K562 (cell line): ENCODE data around the gene SRBD1. TPM values are rescaled to one million over a fixed set of nuclear protein-coding genes. Genes with fewer than 3 reads are reported as not detected.

ENCODE experiments used
- ATAC-seq: fragments of 200-7000 bp; cut with Tn5 transposase; 3 replicates; pipeline ENCODE4 v1.9.1; 2020; ENCODE audit warnings: moderate library complexity
- BruUV-seq: library from RNA; stranded (reverse); fragments of 400-500 nt; replicated peaks from 2 replicates; lab custom pipeline; 2021; lab: Mats Ljungman, UMichigan
- CTCF ChIA-PET: fragments of 300-600 bp; formaldehyde crosslinking; extraction: SDS; loops from one replicate; lab custom pipeline; 2021; ENCODE audit warnings: low intra/inter-chr PET ratio; lab: Yijun Ruan, JAX
- POLR2A ChIA-PET: fragments of 300-600, 350-650 bp; sonication (Branson Sonifier 250); formaldehyde crosslinking; extraction: SDS; loops from one replicate; lab custom pipeline; 2021; ENCODE audit warnings: antibody characterized with exemption, inconsistent platforms; lab: Yijun Ruan, JAX
- DNase-seq, 4 experiments: peaks; one replicate each; pipeline versions ENCODE4 v3.0.0 to v3.0.0-alpha.2; 2011 to 2018; ENCODE audit warnings: low spot score in 3 of 4, mixed read lengths in 3 of 4; ENCODE audit errors: extremely low read depth in 1 of 4
- FAIRE-seq: peaks from 2 replicates; lab custom pipeline; 2011; peaks lifted over from hg19 to GRCh38; lab: Jason Lieb, UNC
- H2AFZ ChIP-seq: 2 replicates; pipeline ENCODE4 v1.6.0; 2011; ENCODE audit warnings: low read depth, low read length, control low read depth, inconsistent platforms
- H3K27ac ChIP-seq: fragments of 200-600 bp; 3 replicates; pipeline ENCODE4 v1.8.0; 2011; ENCODE audit warnings: low read depth, mild to moderate bottlenecking, control low read depth, inconsistent platforms, low read length, moderate library complexity, mixed read lengths; ENCODE audit errors: extremely low read depth
- H3K27me3 ChIP-seq, 2 experiments: fragments of 300-600 bp in 1 of 2; 2 replicates in 1 of 2; 3 replicates in 1 of 2; pipeline versions ENCODE4 v1.6.0 to v1.8.0; 2011; ENCODE audit warnings: inconsistent platforms in 2 of 2, low read length in 2 of 2, mild to moderate bottlenecking in 1 of 2, mixed read lengths in 1 of 2, moderate library complexity in 1 of 2; ENCODE audit not compliant: control insufficient read depth in 2 of 2, insufficient read depth in 2 of 2
- H3K36me3 ChIP-seq: fragments of 300-600 bp; 3 replicates; pipeline ENCODE4 v1.8.0; 2011; ENCODE audit warnings: mild to moderate bottlenecking, low read length, inconsistent platforms; ENCODE audit not compliant: control insufficient read depth, insufficient read depth
- H3K4me1 ChIP-seq, 2 experiments: fragments of 200-600 bp in 1 of 2; replicated peaks in 1 of 2; 2 replicates in 1 of 2; 3 replicates in 1 of 2; pipeline versions ENCODE4 v1.5.1 to v1.8.0; 2011; ENCODE audit warnings: inconsistent platforms in 2 of 2, low read length in 2 of 2, mild to moderate bottlenecking in 1 of 2, mixed read lengths in 1 of 2, moderate library complexity in 1 of 2; ENCODE audit not compliant: control insufficient read depth in 2 of 2, insufficient read depth in 2 of 2
- H3K4me2 ChIP-seq: 2 replicates; pipeline ENCODE4 v1.6.1; 2011; ENCODE audit warnings: low read length, control low read depth, inconsistent platforms, mixed read lengths; ENCODE audit not compliant: insufficient read depth
- H3K4me3 ChIP-seq: fragments of 200-600 bp; sonication (generic), shearing (Covaris generic); 2 replicates; pipeline ENCODE4 v1.5.1; 2016; ENCODE audit warnings: control low read depth, inconsistent platforms
- H3K79me2 ChIP-seq: fragments of 200-600 bp; 3 replicates; pipeline ENCODE4 v1.8.0; 2011; ENCODE audit warnings: low read length, inconsistent platforms; ENCODE audit not compliant: control insufficient read depth, insufficient read depth
- H3K9ac ChIP-seq, 2 experiments: 2 replicates each; pipeline versions ENCODE4 v1.6.0 to v1.6.1; 2011; ENCODE audit warnings: low read depth in 2 of 2, low read length in 2 of 2, control low read depth in 1 of 2, inconsistent platforms in 1 of 2, mild to moderate bottlenecking in 1 of 2, mixed read lengths in 1 of 2; ENCODE audit not compliant: insufficient read depth in 1 of 2
- H3K9me1 ChIP-seq: one replicate; pipeline ENCODE4 v1.6.0; 2011; ENCODE audit warnings: inconsistent platforms, mild to moderate bottlenecking, low read length, moderate library complexity; ENCODE audit not compliant: control insufficient read depth, insufficient read depth
- H3K9me3 ChIP-seq: replicated peaks from 2 replicates; pipeline ENCODE4 v1.5.1; 2011; ENCODE audit warnings: low read depth, low read length, inconsistent platforms; ENCODE audit not compliant: control insufficient read depth, insufficient read depth
- H4K20me1 ChIP-seq: replicated peaks from 2 replicates; pipeline ENCODE4 v1.6.1; 2011; ENCODE audit warnings: low read length, inconsistent platforms, mixed read lengths; ENCODE audit not compliant: control insufficient read depth, insufficient read depth
- BDP1 ChIP-seq: IDR thresholded peaks from 3 replicates; pipeline ENCODE4 v1.6.1; 2011; ENCODE audit not compliant: insufficient read length, insufficient read depth
- C11orf30 ChIP-seq: fragments of 450-650 bp; IDR thresholded peaks from 2 replicates; pipeline ENCODE4 v1.6.1; 2016; ENCODE audit warnings: low read depth, mild to moderate bottlenecking
- CREB3L1 ChIP-seq: fragments of 450-650 bp; IDR thresholded peaks from 2 replicates; pipeline ENCODE4 v1.6.1; 2014; ENCODE audit warnings: low read depth, mild to moderate bottlenecking, moderate library complexity, borderline replicate concordance
- DACH1 ChIP-seq: fragments of 450-650 bp; IDR thresholded peaks from 2 replicates; pipeline ENCODE4 v1.6.1; 2018; ENCODE audit not compliant: partially characterized antibody
- HDAC1 ChIP-seq, 2 experiments: fragments of 450-650 bp; IDR thresholded peaks; 2 replicates each; pipeline ENCODE4 v1.6.1; 2016 to 2017; ENCODE audit warnings: inconsistent platforms in 1 of 2, mild to moderate bottlenecking in 1 of 2, moderate library complexity in 1 of 2
- HDAC2 ChIP-seq: fragments of 450-650 bp; IDR thresholded peaks from 2 replicates; pipeline ENCODE4 v1.6.1; 2016; ENCODE audit warnings: mild to moderate bottlenecking
- KDM1A ChIP-seq, 2 experiments: fragments of 450-650 bp; IDR thresholded peaks; 2 replicates each; pipeline ENCODE4 v1.6.1; 2016; ENCODE audit warnings: mild to moderate bottlenecking in 2 of 2
- KLF16 ChIP-seq: IDR thresholded peaks from 2 replicates; pipeline ENCODE4 v1.6.1; 2016; ENCODE audit warnings: antibody characterized with exemption
- MAFG ChIP-seq: fragments of 450-650 bp; conservative IDR thresholded peaks from 2 replicates; pipeline ENCODE4 v1.6.1; 2016; ENCODE audit warnings: missing genetic modification characterization, missing compliant biosample characterization
- MED1 ChIP-seq: sonication (generic); formaldehyde crosslinking; IDR thresholded peaks from 2 replicates; pipeline ENCODE4 v1.8.1; 2023; ENCODE audit warnings: missing genetic modification reagents, borderline replicate concordance
- NCOR1 ChIP-seq: fragments of 450-650 bp; IDR thresholded peaks from 2 replicates; pipeline ENCODE4 v1.6.1; 2016; ENCODE audit warnings: mild to moderate bottlenecking, moderate library complexity
- NR2C2 ChIP-seq, 2 experiments: fragments of 200-800 bp in 1 of 2; sonication (Bioruptor generic) in 1 of 2; sonication (generic) in 1 of 2; formaldehyde crosslinking in 1 of 2; IDR thresholded peaks; 2 replicates each; pipeline versions ENCODE4 v1.6.1 to v1.8.0; 2016 to 2022; ENCODE audit warnings: mild to moderate bottlenecking in 1 of 2, missing compliant biosample characterization in 1 of 2, missing genetic modification characterization in 1 of 2, missing genetic modification reagents in 1 of 2
- RFX1 ChIP-seq: fragments of 450-650 bp; IDR thresholded peaks from 2 replicates; pipeline ENCODE4 v1.6.1; 2016; ENCODE audit warnings: mild to moderate bottlenecking, moderate library complexity
- SMARCA4 ChIP-seq: fragments of 450-650 bp; IDR thresholded peaks from 2 replicates; pipeline ENCODE4 v1.6.1; 2016
- SMARCC2 ChIP-seq: fragments of 450-650 bp; IDR thresholded peaks from 2 replicates; pipeline ENCODE4 v1.6.1; 2017; ENCODE audit warnings: antibody characterized with exemption, moderate library complexity, mild to moderate bottlenecking, low read depth
- SNRNP70 ChIP-seq: fragments of 200-400 bp; formaldehyde crosslinking; optimal IDR thresholded peaks from 2 replicates; pipeline ENCODE3; 2017; ENCODE audit warnings: low read depth, low read length
- TAF1 ChIP-seq: IDR thresholded peaks from 2 replicates; pipeline ENCODE4 v1.6.1; 2011; ENCODE audit warnings: mild to moderate bottlenecking, low read length, moderate library complexity; ENCODE audit not compliant: insufficient read depth, control insufficient read depth, severe bottlenecking; ENCODE audit errors: extremely low read depth
- ZNF23 ChIP-seq: fragments of 250-450 bp; sonication (Bioruptor Pico); IDR thresholded peaks from 2 replicates; pipeline ENCODE4 v1.4.0; 2020; ENCODE audit warnings: mild to moderate bottlenecking
- ZNF436 ChIP-seq: fragments of 250-450, 450-650 bp; sonication (Bioruptor Pico); formaldehyde crosslinking; IDR thresholded peaks from 2 replicates; pipeline ENCODE4 v1.7.0; 2020; ENCODE audit warnings: mild to moderate bottlenecking
- ZNF764 ChIP-seq: fragments of 250-450 bp; sonication (Bioruptor Pico); IDR thresholded peaks from 2 replicates; pipeline ENCODE4 v1.4.0; 2020; ENCODE audit warnings: low read depth, mild to moderate bottlenecking, moderate library complexity
- ZNF766 ChIP-seq: fragments of 200-800 bp; sonication (Bioruptor generic); conservative IDR thresholded peaks from 2 replicates; pipeline ENCODE4 v1.6.1; 2016; ENCODE audit warnings: missing genetic modification characterization, missing compliant biosample characterization
- WGBS: fragments of 100-300 bp; shearing (Covaris generic); methylation state at CpG from one replicate; pipeline ENCODE4 v1.1.6; 2016; ENCODE audit warnings: low coverage, mixed read lengths; ENCODE audit not compliant: insufficient coverage; ENCODE audit errors: missing lambda C conversion rate; 5-methylcytosine and 5-hydroxymethylcytosine counted together
- in situ Hi-C: fragments of 300-500 bp; cut with MboI; formaldehyde crosslinking; loops from 4 replicates; pipeline ENCODE4 v1.15.0; 2018; ENCODE audit warnings: inconsistent platforms, mixed read lengths
- intact Hi-C: fragments of 100-400 bp; cut with micrococcal nuclease; formaldehyde crosslinking; loops from 2 replicates; pipeline ENCODE4 v1.14.2; 2022
- polyA plus RNA-seq, 8 experiments: library from polyadenylated mRNA; depleted of rRNA in 4 of 8; stranded (reverse) in 5 of 8; unstranded in 3 of 8; fragments of >200 nt; fragmentation: Nextera tagmentation in 2 of 8; fragmentation: Illumina TruSeq in 1 of 8; extraction: Ambion mirVana in 2 of 8; extraction: Trizol in 1 of 8; gene quantifications; 2 replicates each; pipeline versions ENCODE4 v1.2.1 to v1.2.3, GENCODE V29; 2011 to 2014; ENCODE audit warnings: inconsistent platforms in 1 of 8, missing spikeins in 1 of 8
- total RNA-seq, 7 experiments: library from RNA; depleted of rRNA in 6 of 7; stranded (reverse); fragments of >200 nt in 6 of 7; fragmentation: Illumina TruSeq in 2 of 7; extraction: Trizol in 2 of 7; gene quantifications; 2 replicates each; pipeline versions ENCODE4 v1.2.1 to v1.2.3, GENCODE V29; 2011 to 2021; ENCODE audit warnings: low replicate concordance in 1 of 7
- TF ChIP-seq, protein P1 (sequence below): sonication (generic); formaldehyde crosslinking; IDR thresholded peaks from 2 replicates; pipeline ENCODE4 v1.8.1; 2023; ENCODE audit warnings: mild to moderate bottlenecking, missing genetic modification reagents, moderate library complexity

The SRBD1 gene
- total and polyA plus RNA-seq, 9 of the 15 experiments (the other 6 are each of a cell fraction or from before 2014, with no cell fraction given): 6.9 to 23.2 (median 14.7) TPM

- H3K79me2 ChIP-seq: peaks cover 59% of the 10 kb centered on the region
- no peaks in the 10 kb centered on the region for H3K9me1 ChIP-seq
- no peaks in the 10 kb centered on the region for H4K20me1 ChIP-seq
- H3K4me1 ChIP-seq: peaks cover 3 to 29% of the 10 kb centered on the region in 2 experiments; a peak in 4 of 5 replicates
- H3K9me3 ChIP-seq: no peaks in the 10 kb centered on the region
- H3K4me3 ChIP-seq: no peak overlapping the region
- H3K4me2 ChIP-seq: no peak overlapping the region
- ChIA-PET POLR2A (interaction anchor here (0.9 kb wide), 2 partner anchors 22 to 374 kb away, joined by 3 to 4 read pairs; partner anchors contain the start of gene SRBD1), CTCF (no interaction called here)
- peaks cover 40% of the 10 kb centered on the region; the same call in 2 of the 3 replicates for H3K36me3 ChIP-seq
- FAIRE-seq (peak; percentile 71), ATAC-seq (peak; percentile 87), DNase-seq (peak in 2 of 4 experiments; percentile 21 to 54)
- in situ Hi-C loops (no loop called here), intact Hi-C loops (no loop called here)
- H2AFZ ChIP-seq: no peak overlapping the region
- no peak overlapping the region for H3K9ac ChIP-seq
- no TSS peak for BruUV-seq
- 20% methylated on average over 1 of the region's 1 CpG for WGBS
- H3K27ac ChIP-seq: peak overlapping the region; percentile 22; the same call in 2 of the 3 replicates
- H3K27me3 ChIP-seq: no peaks in the 10 kb centered on the region
- TF ChIP-seq NCOR1 (0 out of 2 replicates have a peak, but pooled peaks have one; percentile 18), RFX1 (no peak), BDP1 (no peak), MAFG (tag) (peak; percentile 71), ZNF436 (no peak), ZNF764 (CRISPR knock-in tag) (no peak), MED1 (CRISPR knock-in tag) (no peak), KDM1A (IDR thresholded peaks at IDR 0.05) (peak; percentile 74 to 76; a peak in 3 of 4 replicates), HDAC1 (IDR thresholded peaks at IDR 0.05) (0 out of 4 replicates have a peak, but pooled peaks of 1 of the 2 experiments have one; percentile 18), C11orf30 (peak; percentile 87), KLF16 (0 out of 2 replicates have a peak, but pooled peaks have one; percentile 48), DACH1 (peak; percentile 85), SMARCC2 (no peak), SNRNP70 (no peak), ZNF766 (no peak), NR2C2 (CRISPR knock-in tag; IDR thresholded peaks at IDR 0.05) (no peak), NR2C2 (tag; IDR thresholded peaks at IDR 0.05) (0 out of 2 replicates have a peak, but pooled peaks have one; percentile 19), HDAC2 (0 out of 2 replicates have a peak, but pooled peaks have one; percentile 29), ZNF23 (CRISPR knock-in tag) (no peak), SMARCA4 (0 out of 2 replicates have a peak, but pooled peaks have one; percentile 23), TAF1 (no peak), CREB3L1 (no peak)
- TF ChIP-seq, protein P1, sequence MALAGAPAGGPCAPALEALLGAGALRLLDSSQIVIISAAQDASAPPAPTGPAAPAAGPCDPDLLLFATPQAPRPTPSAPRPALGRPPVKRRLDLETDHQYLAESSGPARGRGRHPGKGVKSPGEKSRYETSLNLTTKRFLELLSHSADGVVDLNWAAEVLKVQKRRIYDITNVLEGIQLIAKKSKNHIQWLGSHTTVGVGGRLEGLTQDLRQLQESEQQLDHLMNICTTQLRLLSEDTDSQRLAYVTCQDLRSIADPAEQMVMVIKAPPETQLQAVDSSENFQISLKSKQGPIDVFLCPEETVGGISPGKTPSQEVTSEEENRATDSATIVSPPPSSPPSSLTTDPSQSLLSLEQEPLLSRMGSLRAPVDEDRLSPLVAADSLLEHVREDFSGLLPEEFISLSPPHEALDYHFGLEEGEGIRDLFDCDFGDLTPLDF (CRISPR knock-in tag): no peak
Measured at GRCh38 chr2:45588158-45588829, 22.8 kb downstream of the SRBD1 start.
